HUES48 (cell line): ENCODE results near the gene TM4SF20.

ENCODE experiments used
- H3K27ac ChIP-seq: one replicate; pipeline ENCODE4 v1.7.0; 2013; ENCODE audit warnings: low read depth, low read length, inconsistent platforms
- H3K27me3 ChIP-seq: 2 replicates; pipeline ENCODE4 v1.6.1; 2013; ENCODE audit warnings: mild to moderate bottlenecking, low read length; ENCODE audit not compliant: control insufficient read depth, insufficient read depth
- H3K36me3 ChIP-seq: 2 replicates; pipeline ENCODE4 v1.6.1; 2013; ENCODE audit warnings: low read length; ENCODE audit not compliant: control insufficient read depth, insufficient read depth
- H3K4me1 ChIP-seq: 2 replicates; pipeline ENCODE4 v1.6.1; 2013; ENCODE audit warnings: mild to moderate bottlenecking, low read length; ENCODE audit not compliant: control insufficient read depth, insufficient read depth
- H3K4me3 ChIP-seq: 2 replicates; pipeline ENCODE4 v1.5.1; 2013; ENCODE audit warnings: mild to moderate bottlenecking, low read depth, low read length
- H3K9ac ChIP-seq: 2 replicates; pipeline ENCODE4 v1.6.1; 2013; ENCODE audit warnings: mild to moderate bottlenecking, low read depth, low read length, moderate library complexity
- H3K9me3 ChIP-seq: 2 replicates; pipeline ENCODE4 v1.6.1; 2013; ENCODE audit warnings: low read length; ENCODE audit not compliant: control insufficient read depth, insufficient read depth

Gene TM4SF20

DNA sequence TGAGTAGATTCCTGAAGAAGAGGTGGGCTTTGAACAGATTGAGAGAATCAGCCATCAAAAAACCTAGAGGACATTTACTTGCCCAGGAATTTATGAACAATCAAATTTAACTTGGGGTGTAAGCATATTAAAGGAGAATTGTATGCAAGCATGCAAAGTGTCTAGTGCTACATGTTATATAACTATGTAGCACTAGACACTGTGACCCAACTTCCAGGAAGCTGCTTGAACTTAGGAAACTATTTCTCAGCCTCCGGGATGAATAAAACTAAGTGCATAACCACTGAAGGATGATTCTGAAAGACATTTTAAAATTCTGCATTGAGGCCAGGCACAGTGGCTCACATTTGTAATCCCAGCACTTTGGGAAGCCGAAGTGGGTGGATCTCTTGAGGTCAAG lies 41.7 kb downstream of the TM4SF20 start:
- H3K36me3 ChIP-seq: peaks cover 74% of the 10 kb centered on the region
- H3K4me1 ChIP-seq: no peaks in the 10 kb centered on the region
- H3K4me3 ChIP-seq: no peak overlapping the region
- H3K27me3 ChIP-seq: no peaks in the 10 kb centered on the region
- no peaks in the 10 kb centered on the region for H3K9me3 ChIP-seq
- H3K9ac ChIP-seq: no peak overlapping the region
- H3K27ac ChIP-seq: no peak overlapping the region

DNA sequence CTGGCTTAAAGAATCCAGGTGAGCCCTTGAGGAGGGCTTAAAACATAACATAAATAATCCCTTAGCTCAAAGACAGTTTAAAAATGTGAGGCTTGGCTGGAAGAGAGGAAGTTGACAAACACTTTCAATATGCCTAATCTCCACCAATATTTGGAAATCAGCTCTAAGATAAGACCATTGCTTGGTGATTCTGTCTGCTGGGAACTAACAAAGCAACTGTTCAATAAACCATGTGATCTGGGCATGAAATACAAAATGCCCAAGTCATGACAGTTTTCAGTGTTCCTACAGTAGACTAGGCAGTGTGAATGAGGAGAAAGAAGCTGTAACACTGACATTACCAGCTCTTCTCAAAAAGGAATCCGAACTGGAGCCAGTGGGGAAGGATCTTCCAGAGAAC lies 43.4 kb downstream of the TM4SF20 start:
- H3K27ac ChIP-seq: no peak overlapping the region
- no peak overlapping the region for H3K9ac ChIP-seq
- no peaks in the 10 kb centered on the region for H3K27me3 ChIP-seq
- H3K4me1 ChIP-seq: no peaks in the 10 kb centered on the region
- no peak overlapping the region for H3K4me3 ChIP-seq
- H3K36me3 ChIP-seq: peaks cover 68% of the 10 kb centered on the region
- no peaks in the 10 kb centered on the region for H3K9me3 ChIP-seq

DNA sequence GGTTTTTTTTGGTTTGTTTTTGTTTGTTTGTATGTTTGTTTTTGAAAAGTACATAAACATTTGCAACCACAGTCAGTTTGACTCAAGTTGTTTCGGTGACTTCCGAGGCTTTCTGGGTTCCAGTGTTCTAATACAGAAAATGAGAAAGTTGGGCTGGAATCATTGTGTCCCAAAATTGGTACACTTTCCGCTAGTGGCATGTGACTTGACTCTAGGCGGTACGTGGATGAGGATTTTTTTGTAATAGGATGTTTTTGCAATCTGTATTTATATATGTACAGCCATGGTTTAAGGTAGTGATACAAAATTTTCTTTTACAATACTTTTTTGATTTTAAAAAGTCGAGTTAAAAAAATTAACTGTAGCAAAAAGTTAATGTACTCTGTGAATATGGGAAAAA lies 52.3 kb downstream of the TM4SF20 start:
- H3K4me1 ChIP-seq: peaks cover 40% of the 10 kb centered on the region
- 0 out of 2 replicates have a peak overlapping the region, but pooled peaks have one; percentile 87 for H3K9ac ChIP-seq
- peaks cover 12% of the 10 kb centered on the region for H3K9me3 ChIP-seq
- H3K4me3 ChIP-seq: peak overlapping the region; percentile 95
- H3K27ac ChIP-seq: no peak overlapping the region
- peaks cover 10% of the 10 kb centered on the region for H3K36me3 ChIP-seq
- H3K27me3 ChIP-seq: no peaks in the 10 kb centered on the region

DNA sequence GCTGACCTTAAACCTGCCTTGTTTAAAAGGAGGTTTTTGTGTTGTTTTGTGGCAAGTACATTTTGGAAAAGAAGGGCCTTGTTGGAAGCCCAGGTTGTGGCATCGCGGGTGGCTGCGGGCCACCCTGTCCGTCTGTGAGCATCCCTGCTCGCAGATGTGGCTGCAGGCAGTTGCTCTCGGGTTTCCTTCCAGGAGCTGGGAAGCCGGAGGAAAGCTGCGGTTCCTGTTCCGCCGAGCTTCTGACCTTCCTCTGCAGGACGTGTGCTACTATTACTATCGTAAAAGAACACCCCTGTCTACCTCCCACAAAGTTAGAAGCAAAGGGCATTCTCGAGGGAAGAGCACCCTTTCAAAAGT lies 53.3 kb downstream of the TM4SF20 start:
- Histone ChIP-seq H3K9ac (peak overlapping the region; percentile 87), H3K27me3 (no peaks in the 10 kb centered on the region), H3K36me3 (peaks cover 6% of the 10 kb centered on the region; the same call in 1 of the 2 replicates), H3K9me3 (peaks cover 12% of the 10 kb centered on the region), H3K4me1 (peaks cover 40% of the 10 kb centered on the region), H3K4me3 (peak overlapping the region; percentile 95), H3K27ac (peak overlapping the region; percentile 85)

DNA sequence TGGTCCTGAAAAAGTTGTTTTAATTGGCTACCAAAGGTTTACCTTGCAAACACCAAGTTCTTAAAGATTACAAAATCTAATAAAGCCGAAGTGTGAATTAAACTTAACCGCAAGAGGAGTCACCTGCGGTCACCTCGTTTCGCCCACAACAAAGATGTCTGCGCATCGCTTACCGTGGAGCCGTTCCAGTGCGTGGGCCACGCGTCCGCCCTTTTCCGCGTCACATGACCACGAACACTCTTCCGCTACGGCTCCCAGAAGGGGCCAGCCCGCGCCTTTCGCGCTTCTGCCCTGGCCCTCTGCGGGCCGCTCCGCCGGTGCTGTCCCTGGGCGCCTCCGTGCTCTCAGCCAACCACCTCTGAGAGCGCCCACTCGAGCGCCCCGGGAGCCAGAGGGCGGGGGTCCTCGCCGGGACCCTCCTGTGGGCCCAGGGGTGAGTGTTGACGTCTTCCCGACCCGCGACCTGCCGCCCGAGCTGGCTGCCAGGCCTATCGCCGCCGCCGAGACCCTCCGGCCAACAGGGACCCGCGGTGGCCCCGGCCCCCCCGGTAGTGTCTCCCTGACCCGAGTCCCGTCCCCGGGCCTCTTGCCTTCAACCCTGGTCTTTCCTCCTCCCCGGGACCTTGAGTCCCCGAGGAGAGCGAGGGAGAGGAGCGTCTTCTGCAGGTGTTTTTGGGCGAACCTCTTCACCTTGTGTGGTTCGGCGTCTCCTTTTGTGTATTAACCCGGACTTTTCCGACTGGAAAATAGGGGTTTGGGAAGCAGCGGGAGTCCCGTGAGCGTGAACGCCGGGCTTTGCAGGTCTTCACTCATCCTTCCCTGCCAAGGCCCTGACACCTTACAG lies 53.9 kb downstream of the TM4SF20 start, which contains the start of gene MFF:
Gene MFF, plus strand, starts transcription at position 257 of the 844 bp plus-strand sequence. CDS start 5,415 bp downstream, outside the sequence.
- peak within 1 kb of the TSS; percentile 85 for H3K27ac ChIP-seq
- H3K4me3 ChIP-seq: peak within 1 kb of the TSS; percentile 95
- H3K9me3 ChIP-seq: peaks cover 12% of the 10 kb centered on the region
- H3K27me3 ChIP-seq: no peaks in the 10 kb centered on the region
- peak within 1 kb of the TSS; percentile 87 for H3K9ac ChIP-seq
- H3K4me1 ChIP-seq: peaks cover 40% of the 10 kb centered on the region
- 0 out of 2 replicates have a peak, but pooled peaks cover 3% of the 10 kb centered on the region for H3K36me3 ChIP-seq

DNA sequence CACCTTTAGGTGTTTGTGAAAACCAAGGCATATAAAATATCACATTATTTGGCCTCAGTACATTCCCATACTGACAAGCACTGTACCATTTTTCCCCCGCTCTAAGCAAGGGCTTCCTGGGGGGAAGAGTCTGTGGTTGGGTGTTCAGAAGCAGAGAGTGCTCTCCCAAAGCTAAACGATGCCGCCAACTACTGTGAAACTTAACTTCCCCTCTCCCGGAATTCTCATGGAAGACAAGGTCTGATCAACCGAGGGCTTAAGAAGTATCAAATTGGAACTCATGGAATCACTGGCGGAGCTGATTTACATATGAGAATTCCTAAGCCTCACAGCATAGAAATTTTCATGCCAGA lies 54.5 kb downstream of the TM4SF20 start:
- H3K4me1 ChIP-seq: peaks cover 35% of the 10 kb centered on the region
- 0 out of 2 replicates have a peak, but pooled peaks cover 2% of the 10 kb centered on the region for H3K36me3 ChIP-seq
- H3K9ac ChIP-seq: peak overlapping the region; percentile 87
- H3K27me3 ChIP-seq: no peaks in the 10 kb centered on the region
- H3K9me3 ChIP-seq: peaks cover 12% of the 10 kb centered on the region
- H3K4me3 ChIP-seq: peak overlapping the region; percentile 95
- peak overlapping the region; percentile 85 for H3K27ac ChIP-seq

DNA sequence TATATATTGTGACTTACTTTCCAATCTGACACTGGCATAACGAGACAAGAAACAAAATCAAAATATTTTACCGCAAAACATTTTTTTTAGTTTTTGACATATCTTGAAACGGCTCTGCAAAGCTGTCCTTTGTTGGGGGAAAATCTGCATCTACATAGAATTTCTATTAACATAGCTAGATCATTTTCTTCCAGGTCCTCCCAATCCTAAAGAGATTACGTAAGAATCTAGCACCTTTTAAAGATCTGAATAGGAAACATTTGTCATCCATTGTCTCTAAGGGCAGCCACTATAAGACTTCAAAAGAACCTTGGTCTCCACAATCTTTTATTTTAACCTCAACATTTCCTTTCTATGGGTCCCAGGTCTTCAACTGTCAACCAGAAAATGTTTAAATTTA lies 55.3 kb downstream of the TM4SF20 start:
- Histone ChIP-seq H3K36me3 (no peaks in the 10 kb centered on the region), H3K9ac (no peak overlapping the region), H3K4me3 (no peak overlapping the region), H3K9me3 (peaks cover 12% of the 10 kb centered on the region), H3K4me1 (peaks cover 27% of the 10 kb centered on the region), H3K27ac (peak overlapping the region; percentile 36), H3K27me3 (no peaks in the 10 kb centered on the region)

DNA sequence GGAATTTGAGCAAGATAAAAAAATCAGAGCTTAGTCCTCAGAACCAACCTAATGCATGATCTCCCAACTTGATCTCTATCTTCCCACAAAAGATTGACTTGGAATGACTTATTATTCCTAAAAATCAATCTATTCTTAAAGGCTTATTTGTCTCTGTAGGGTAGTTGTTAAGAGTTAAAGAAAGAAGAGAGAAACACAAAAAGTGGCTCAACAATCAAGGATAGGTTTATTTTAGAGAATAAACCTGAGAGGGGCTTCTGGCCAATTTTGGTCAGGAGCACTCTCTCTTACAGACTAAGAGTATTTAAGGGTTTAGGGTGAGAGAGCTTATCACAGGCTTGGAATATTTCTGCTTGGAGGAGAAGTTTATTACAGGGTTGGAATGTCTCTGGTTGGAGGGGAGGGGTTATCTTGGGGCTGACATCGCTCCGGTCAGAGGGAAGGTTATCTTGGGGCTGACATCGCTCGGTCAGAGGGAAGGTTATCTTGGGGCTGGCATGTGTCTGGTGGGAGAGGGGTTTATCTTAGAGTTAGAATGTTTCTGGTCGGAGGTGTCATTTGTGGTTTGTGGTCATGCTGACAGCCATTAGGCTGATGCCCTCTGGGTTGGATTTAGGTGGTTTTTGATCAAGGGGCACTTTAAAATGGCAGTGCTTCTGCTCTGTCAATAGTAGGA lies 56.4 kb downstream of the TM4SF20 start:
- H3K9me3 ChIP-seq: peaks cover 16% of the 10 kb centered on the region

DNA sequence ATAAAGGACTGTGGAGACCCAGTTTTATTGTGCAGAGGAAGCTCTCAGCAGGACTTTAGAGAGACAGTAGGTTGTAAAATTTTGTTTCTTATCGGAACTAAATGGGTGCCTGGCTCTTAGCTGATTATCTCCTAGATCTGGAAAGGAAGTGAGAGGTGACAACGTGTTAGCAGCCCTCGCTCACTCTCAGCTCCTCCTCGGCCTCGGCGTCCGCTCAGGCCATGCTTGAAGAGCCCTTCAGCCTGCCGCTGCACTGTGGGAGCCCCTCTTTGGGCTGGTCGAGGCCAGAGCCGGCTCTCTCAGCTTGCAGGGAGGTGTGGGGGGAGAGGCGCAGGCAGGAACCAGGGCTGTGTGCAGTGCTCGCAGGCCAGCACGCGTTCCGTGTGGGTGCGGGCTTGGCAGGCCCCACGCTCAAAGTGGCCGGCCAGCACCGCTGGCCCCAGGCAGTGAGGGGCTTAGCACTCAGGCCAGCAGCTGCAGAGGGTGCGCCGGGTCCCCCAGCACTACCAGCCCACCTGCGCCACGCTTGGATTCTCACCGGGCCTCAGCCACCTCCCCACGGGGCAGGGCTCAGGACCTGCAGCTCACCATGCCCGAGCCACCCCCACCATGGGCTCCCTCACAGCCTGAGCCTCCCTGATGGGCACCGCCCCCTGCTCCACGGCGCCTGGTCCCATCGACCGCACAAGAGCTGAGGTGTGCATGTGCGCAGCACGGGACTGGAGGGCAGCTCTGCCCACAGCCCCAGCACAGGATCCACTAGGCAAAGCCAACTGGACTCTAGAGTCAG lies 58.6 kb downstream of the TM4SF20 start:
- no peak overlapping the region for H3K27ac ChIP-seq
- H3K4me1 ChIP-seq: peaks cover 5% of the 10 kb centered on the region
- no peak overlapping the region for H3K9ac ChIP-seq
- H3K27me3 ChIP-seq: no peaks in the 10 kb centered on the region
- peaks cover 18% of the 10 kb centered on the region for H3K9me3 ChIP-seq
- H3K4me3 ChIP-seq: no peak overlapping the region
- H3K36me3 ChIP-seq: no peaks in the 10 kb centered on the region

More for the DNA sequence above, 56.4 kb downstream of the TM4SF20 start:
- H3K4me1 ChIP-seq: peaks cover 19% of the 10 kb centered on the region
- H3K36me3 ChIP-seq: no peaks in the 10 kb centered on the region
- no peak overlapping the region for H3K9ac ChIP-seq
- H3K27ac ChIP-seq: no peak overlapping the region
- H3K27me3 ChIP-seq: no peaks in the 10 kb centered on the region
- no peak overlapping the region for H3K4me3 ChIP-seq

DNA sequence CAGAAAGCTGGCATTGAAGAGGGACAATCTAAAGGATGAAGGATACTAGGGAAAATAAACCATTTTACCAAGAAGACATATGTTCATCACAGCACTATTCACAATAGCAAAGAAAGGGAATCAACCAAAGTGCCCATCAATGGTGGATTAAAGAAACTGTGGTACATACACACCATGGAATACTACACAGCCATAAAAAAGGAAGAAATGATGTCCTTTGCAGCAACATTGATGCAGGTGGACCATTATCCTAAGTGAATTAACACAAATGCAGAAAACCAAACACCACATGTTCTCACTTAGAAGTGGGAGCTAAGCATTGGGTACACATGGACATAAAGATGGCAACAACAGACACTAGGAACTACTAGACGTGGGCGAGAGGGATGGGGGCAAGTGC lies 61.3 kb downstream of the TM4SF20 start:
- no peaks in the 10 kb centered on the region for H3K36me3 ChIP-seq

More for the DNA sequence above, 61.3 kb downstream of the TM4SF20 start:
- Histone ChIP-seq H3K9me3 (peaks cover 13% of the 10 kb centered on the region), H3K27ac (no peak overlapping the region), H3K27me3 (no peaks in the 10 kb centered on the region), H3K4me1 (no peaks in the 10 kb centered on the region), H3K4me3 (no peak overlapping the region), H3K9ac (no peak overlapping the region)
